Posterior vena cava (tissue), 2 donors: Measurements from ENCODE around the gene XXYLT1. TPM values are rescaled to one million over a fixed set of nuclear protein-coding genes. Genes with fewer than 3 reads are reported as not detected.
"Not testable (repeated sequence)": the region's sequence is repeated elsewhere in the genome, so short reads cannot be mapped to it uniquely, and the experiment has no call there.

Experiments
- DNase-seq: peaks from one replicate; pipeline ENCODE4 v3.0.0-alpha.2; 2020; ENCODE audit warnings: low spot score
- intact Hi-C, 2 donors: fragments of 100-400 bp; cut with DNase I; formaldehyde crosslinking; loops; one replicate each; pipeline versions ENCODE4 v1.14.1 to v1.14.2; 2022 to 2023
- total RNA-seq, 2 donors: library from RNA; stranded (reverse); fragmentation: NEBNext Ultra II Directional; extraction: Animal tissue kit (Norgen Biotek cat#: 25700); gene quantifications; one replicate each; pipeline ENCODE4 v1.2.1, GENCODE V29; 2021
- donor health status: DM: yes; HTN: yes; CAD: no.
- donor health status: DM: yes; HTN: yes; CAD: no.

The XXYLT1 gene
- total RNA-seq, 2 donors from 2014 or later, result 11.3 to 15.7 TPM

DNA sequence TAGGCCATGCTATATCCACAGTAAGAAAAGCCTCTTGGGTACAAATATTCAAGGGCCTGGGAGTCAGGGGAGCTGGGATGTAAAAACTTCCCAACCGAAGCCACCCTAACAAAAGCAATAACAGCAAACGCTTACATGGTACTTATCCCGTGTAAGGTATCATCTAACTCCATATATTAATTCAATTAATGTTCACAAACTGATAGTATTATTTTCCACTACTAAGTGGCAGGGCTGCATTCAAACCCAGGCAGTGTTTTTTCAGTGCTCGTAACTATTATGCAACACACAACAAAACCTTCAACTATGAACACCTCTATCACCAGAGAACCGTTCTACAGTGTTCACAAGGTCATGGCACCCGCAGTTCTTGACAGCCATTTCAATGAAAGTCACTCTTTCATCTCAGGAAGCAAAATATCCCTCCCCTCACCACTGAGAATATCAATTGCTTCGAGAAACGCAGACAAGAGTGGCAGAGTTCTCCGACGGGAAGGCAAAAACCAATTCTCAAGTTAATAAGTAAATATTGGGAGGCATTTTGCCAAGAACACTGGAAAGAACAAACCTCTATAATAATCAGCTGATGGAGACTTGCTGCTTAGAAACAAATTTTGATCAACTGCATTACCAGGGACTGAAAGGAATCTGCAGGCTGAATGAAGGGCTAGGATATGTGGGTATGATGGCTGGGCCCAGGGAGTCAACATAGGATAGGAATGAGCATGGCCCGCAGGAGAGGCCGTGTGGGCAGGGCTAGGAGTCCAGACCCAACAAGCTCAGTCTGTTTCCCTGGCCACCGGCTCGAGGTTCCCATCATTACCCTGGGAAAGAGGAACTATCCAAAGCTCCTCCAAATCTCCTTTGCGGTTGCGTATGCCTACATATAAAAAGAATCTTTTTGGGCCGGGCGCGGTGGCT is 72.3 kb downstream of the XXYLT1 start:
- intact Hi-C loops, result no loop called here
- peak; percentile 66 for DNase-seq

DNA sequence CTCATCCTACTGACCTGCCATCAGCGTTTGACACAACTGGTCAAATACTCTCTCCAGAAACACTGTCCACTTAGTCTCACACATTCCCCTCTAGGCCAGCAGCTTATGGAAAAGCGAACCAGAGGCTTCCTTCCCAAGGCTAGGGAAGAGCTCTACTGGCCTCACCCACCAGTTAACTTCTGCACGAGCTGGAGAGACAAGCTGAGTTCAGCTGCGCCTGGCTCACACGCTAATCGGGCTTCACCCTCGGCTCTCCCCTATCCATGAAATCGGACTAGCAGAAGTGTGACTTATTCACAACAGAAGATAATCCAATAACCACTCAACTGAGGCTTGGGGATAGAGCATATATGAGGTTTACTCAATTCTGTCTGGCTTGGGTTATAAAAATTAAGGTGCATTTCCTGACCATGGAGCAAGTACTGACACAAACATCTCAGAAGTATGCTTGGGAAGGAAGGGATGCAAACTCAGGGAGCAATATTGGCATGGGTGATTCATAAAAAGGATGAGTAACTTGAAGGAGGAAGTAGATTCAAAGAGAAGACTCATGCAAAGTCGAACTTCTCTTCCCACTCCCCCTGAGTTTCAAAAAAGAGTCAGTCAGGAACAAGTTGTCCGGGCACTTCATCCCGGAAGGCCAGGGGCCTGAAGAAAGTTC is 73.1 kb downstream of the XXYLT1 start:
- intact Hi-C loops, result no loop called here
- peak; percentile 28 for DNase-seq

GRCh38 chr3:195196266-195196665 is 74.7 kb downstream of the XXYLT1 start:
- DNase-seq, result peak; percentile 46
- intact Hi-C loops, result no loop called here

- intact Hi-C loops, result no loop called here
Observed at GRCh38 chr3:195195321-195196209, 75.4 kb downstream of the XXYLT1 start.

DNA sequence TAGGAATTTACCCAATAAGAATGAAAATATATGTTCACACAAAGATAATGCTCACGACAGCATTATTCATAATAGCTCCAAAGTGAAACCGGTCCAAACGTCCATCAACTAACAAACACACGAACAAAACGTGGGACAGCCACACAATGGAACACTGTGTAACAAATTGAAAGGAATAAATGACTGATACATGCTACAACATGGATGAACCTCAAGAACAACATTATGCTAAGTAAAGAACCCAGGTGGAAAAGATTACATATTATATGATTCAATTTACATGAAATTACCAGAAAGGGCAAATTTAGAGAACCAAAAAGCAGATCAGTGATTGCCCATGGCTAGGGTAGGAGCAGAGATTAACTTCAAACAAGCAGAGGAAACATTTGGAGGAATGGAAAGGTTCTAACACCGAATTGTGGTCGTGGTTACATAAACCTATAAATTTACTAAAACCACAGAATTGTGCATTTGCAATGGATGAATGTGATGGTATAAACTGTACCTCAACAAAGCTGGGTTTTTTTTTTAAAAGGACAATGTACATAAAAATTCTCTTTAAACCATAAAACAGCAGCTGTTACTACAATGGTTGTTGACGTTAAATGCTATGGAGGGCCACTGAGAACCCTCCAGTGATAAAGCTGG is 76.3 kb downstream of the XXYLT1 start:
- DNase-seq, result no peak
- intact Hi-C loops, result no loop called here

More at GRCh38 chr3:195195321-195196209, 75.4 kb downstream of the XXYLT1 start:
- peak; percentile 73 for DNase-seq

GRCh38 chr3:195191580-195191979 is 79.4 kb downstream of the XXYLT1 start:
- intact Hi-C loops, result no loop called here
- no peak for DNase-seq

DNA sequence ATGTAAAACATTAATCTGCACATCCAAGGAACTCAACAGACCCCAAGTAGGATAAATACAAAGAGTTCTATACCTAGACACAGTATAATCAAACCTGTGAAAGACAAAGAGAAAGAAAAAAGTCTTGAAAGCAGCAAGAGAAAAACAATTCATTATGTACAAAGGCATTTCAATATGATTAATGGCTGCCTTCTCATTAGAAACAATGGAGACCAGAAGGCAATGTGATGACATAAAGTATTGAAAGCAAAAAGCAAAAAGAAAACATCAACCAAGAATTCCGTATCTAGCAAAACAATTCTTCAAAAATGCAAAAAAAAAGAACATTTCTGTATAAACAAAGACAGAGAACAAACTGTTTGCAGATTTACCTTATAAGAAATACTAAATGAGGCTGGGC is 81.1 kb downstream of the XXYLT1 start:
- intact Hi-C loops, result no loop called here

DNA sequence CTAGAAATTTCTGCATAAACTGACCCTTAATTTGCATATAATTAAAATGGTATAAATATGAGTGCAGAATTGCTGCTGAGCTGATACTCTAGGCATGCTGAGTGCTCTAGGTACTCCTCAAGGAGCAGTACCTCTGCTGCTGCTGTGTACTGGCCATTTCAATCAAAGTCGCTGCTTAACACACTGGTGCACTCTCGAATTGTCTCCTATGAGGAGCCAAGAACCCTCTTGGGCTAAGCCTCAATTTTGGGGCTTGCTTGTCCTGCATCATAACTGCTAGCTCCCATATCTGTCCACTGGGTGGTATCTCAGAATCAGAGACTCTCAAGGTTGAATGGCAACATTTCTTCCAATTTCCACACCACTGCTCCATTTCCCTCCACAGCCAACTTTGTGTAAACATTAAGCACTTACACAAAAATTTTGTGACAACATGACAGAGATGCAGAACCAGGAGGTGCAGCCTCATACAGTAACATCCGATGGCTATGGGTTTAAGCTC is 82.5 kb downstream of the XXYLT1 start:
- intact Hi-C loops, result no loop called here
- DNase-seq, result peak; percentile 15

More for the DNA sequence above, 81.1 kb downstream of the XXYLT1 start:
- no peak for DNase-seq

DNA sequence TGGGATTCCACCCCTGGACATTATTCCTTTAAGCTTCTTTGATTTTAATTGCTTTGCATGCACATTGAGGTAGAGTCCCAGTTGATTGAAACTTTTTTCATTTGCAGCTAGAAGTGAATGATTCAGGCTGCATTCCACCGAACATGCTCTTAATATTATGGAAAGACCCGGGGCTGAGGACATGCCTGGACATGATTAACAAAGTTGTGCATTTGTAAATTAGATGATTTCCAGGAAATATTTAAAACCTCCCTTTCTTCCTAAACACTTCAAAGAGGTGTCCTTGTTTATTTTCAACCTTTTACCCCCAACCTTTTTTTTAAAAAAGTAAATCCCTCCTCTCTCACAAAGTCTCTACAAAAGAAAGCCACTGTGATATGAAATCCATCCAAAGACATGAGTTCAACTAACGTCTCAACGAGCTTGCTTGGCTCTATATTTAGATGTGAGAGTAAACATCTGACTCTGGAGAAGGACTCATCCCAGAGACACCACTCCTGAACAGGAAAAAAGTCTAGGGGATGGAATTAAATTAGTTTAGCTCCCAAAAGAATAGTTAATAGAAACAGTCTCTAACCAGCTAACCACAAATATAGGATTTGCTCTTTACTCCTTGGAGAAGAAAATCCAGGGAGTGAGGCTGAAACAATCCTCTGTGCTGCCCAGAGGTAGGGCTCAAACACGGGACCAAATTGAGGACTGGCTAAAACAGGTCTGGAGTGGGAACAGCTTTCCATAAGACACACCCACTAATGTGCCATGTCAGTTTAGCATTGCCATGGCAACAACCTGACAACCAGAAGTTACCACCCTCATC is 83.1 kb downstream of the XXYLT1 start:
- no peak for DNase-seq
- intact Hi-C loops, result no loop called here

- DNase-seq, intact Hi-C loops: not testable (repeated sequence)
Observed at GRCh38 chr3:195186710-195187047, 84.3 kb downstream of the XXYLT1 start.

DNA sequence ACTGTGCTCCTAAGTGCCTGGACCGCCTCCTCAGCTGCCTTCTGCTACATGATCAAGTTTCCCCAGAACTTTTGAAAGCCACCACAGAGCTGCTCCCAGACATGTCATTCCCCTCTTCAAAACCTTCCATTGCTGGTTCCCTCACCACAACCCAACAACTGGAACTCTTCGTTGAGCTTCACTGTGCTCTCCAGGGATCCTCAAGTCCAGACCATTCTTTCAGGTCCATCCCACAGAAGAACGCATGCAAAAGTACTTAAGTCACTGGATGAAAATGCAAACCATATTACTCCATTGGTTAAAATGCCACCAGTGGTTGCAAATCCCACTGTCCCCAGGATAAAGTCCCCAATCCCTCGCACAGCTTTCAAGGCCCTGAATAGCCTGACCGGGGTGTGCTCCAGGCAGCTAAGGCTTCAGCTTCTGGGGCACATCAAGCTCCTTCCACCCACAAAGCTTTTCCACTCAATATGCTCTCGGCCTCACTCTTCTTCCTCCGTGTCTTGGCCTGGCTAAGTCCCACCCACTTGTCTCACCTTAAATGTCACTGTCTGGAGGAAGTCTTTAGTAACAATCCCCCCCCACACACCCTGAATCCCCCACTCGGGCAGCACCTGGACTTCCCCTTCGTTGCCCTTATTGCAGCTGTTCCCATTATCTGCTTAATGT is 84.8 kb downstream of the XXYLT1 start:
- intact Hi-C loops, result no loop called here
- DNase-seq, result peak; percentile 24

DNA sequence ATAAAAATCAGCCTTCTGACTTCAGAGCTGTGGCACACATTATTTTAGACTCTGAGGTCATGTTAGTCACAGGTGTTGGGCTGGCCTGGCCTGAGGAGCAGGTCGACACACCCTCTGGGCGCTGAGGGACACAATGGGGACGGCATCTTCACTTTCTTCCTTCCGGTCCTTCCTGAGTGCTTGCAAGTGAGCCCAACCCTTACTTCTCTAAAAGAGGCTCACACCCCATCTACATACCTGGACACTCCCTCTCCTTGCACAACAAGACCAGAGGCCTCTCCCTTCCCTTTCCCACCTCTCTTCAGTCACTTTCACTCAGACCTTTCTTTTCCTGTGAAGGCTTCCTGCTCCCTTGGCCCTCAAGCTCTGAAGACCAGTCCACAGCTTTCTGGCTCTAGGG is 85.4 kb downstream of the XXYLT1 start:
- DNase-seq, result peak; percentile 66
- intact Hi-C loops, result no loop called here

DNA sequence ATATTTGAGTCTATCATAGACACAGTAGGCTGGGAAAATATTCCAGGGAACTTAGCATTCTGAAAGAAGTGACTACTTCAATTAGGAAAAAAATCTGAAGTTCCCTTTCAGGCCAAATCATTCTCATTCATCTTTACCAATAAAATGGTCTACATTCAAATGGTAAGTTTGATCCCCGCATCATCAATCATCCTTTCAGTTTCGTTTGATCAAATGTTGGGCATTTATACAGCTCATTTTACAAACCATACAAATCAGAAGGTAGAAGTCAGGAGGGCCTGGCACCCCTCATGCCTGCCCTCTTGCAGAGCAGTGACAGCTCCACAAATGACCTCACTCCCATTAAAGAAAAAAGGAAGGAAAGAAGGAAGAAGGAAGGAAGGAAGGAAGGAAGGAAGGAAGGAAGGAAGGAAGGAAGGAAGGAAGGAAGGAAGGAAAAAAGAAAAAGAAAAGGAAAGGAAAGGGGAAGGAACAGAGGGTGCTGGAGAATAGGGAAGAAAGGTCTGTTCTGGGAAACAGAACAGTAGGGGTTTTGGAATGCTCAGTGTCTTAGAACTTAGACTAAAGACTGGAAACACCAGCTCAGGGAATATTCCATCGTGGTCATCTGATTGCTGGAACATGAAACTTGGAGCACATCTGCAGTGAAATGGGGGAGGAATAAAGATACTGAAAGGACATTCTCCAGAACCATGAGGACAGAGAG is 86.1 kb downstream of the XXYLT1 start:
- intact Hi-C loops, result no loop called here
- no peak for DNase-seq

GRCh38 chr3:195183071-195183776 is 87.7 kb downstream of the XXYLT1 start:
- intact Hi-C loops, result no loop called here
- DNase-seq, result no peak

DNA sequence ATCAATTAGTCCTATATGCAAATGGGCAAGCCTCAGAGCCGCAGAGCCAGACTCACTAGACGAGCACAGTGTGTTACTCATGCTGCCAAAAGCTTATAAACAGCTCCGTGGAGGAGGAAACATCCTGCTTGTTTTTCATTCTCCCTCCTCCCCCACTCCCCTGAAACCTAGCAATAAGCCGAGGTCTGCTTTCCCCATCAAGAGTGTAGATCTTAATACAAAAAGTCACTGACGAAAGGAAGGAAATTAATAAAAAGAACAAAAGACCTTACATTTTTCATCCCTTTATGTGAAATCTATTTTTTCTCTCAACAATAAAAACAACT is 88.5 kb downstream of the XXYLT1 start:
- DNase-seq, result no peak
- intact Hi-C loops, result no loop called here

DNA sequence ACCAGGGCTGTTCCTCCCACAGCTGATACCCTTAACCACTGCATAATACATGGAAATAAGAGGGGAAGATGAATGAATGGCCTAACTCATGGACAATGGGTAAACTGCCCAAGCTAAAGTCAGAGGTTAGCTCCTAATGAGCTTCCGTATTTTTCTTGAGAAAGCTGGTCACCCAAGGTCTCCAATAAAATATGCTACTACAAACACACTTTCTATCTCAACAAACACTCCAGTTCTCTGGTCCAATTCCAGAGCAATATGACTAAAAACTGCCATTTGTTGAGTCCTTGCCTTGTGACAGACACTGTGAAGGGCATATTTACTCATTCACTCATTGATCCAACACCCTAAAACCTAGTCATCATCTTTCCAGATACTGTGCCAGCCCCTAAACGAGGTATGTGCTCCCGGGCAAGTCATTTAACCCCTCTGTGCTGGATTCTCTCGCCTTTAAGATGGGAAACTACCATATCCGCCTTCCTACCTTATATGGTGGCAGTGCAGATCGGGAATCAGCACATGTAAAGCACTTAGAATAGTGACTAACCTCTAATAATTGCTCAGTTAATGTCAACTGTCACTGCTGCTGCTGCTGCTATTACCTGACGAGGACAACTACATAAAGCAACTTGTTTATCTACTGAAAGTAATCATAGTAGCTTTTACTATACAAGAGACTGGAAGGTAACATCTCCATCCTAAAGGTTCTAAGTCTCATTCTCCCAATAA is 89.1 kb downstream of the XXYLT1 start:
- no peak for DNase-seq
- intact Hi-C loops, result no loop called here
